Measurements from ENCODE around the gene UPK3A.

UPK3A gene

GRCh38 chr22:45298934-45299505 lies 14.3 kb downstream of the UPK3A start:
- no peak for TF ChIP-seq CTCF (conservative IDR thresholded peaks at IDR 0.05; ENCODE audit: low read length)
- DNase-seq (ENCODE audit: low read depth) = no peak
- no peak overlapping the region for H3K4me3 ChIP-seq (ENCODE audit: low read length)

GRCh38 chr22:45302751-45303150 lies 18.0 kb downstream of the UPK3A start:
- no peak for TF ChIP-seq CTCF (conservative IDR thresholded peaks at IDR 0.05; ENCODE audit: low read length)
- no peak overlapping the region for H3K4me3 ChIP-seq (ENCODE audit: low read length)
- no peak for DNase-seq (ENCODE audit: low read depth)

GRCh38 chr22:45303181-45303580 lies 18.4 kb downstream of the UPK3A start:
- no peak for DNase-seq (ENCODE audit: low read depth)
- no peak overlapping the region for H3K4me3 ChIP-seq (ENCODE audit: low read length)
- no peak for TF ChIP-seq CTCF (conservative IDR thresholded peaks at IDR 0.05; ENCODE audit: low read length)

- no peak for TF ChIP-seq CTCF (conservative IDR thresholded peaks at IDR 0.05; ENCODE audit: low read length)
- DNase-seq (ENCODE audit: low read depth) = no peak
- no peak overlapping the region for H3K4me3 ChIP-seq (ENCODE audit: low read length)
Observed at GRCh38 chr22:45304971-45305370, 20.2 kb downstream of the UPK3A start.

- no peak for TF ChIP-seq CTCF (conservative IDR thresholded peaks at IDR 0.05; ENCODE audit: low read length)
- no peak overlapping the region for H3K4me3 ChIP-seq (ENCODE audit: low read length)
- DNase-seq (ENCODE audit: low read depth) = no peak
Observed at GRCh38 chr22:45305456-45306075, 20.8 kb downstream of the UPK3A start.

GRCh38 chr22:45306139-45306538 lies 21.4 kb downstream of the UPK3A start:
- TF ChIP-seq CTCF (conservative IDR thresholded peaks at IDR 0.05; ENCODE audit: low read length) = no peak

GRCh38 chr22:45308391-45308956 lies 23.7 kb downstream of the UPK3A start:
- H3K4me3 ChIP-seq (ENCODE audit: low read length) = no peak overlapping the region
- no peak for DNase-seq (ENCODE audit: low read depth)
- no peak for TF ChIP-seq CTCF (conservative IDR thresholded peaks at IDR 0.05; ENCODE audit: low read length)

More at GRCh38 chr22:45306139-45306538, 21.4 kb downstream of the UPK3A start:
- no peak for DNase-seq (ENCODE audit: low read depth)
- no peak overlapping the region for H3K4me3 ChIP-seq (ENCODE audit: low read length)
